ENCODE results near the gene PPRC1. TPM values are rescaled to one million over a fixed set of nuclear protein-coding genes. Genes with fewer than 3 reads are reported as not detected.

PPRC1 gene
- total RNA-seq, 2 donors from 2014 or later: 17.0 to 36.1 TPM

- Histone ChIP-seq H3K36me3 (no peaks in the 10 kb centered on the region), H3K27me3 (no peaks in the 10 kb centered on the region), H3K9me3 (no peaks in the 10 kb centered on the region), H3K4me3 (no peak overlapping the region), H3K4me1 (no peaks in the 10 kb centered on the region), H3K27ac (no peak overlapping the region), H3K9ac (ENCODE audit: low read depth in 2 of 2, low read length in 2 of 2) (no peak overlapping the region)
- intact Hi-C loops (cut with DNase I): no loop called here
- no peak for DNase-seq
- no peak for TF ChIP-seq CTCF (IDR thresholded peaks at IDR 0.05)
Measured at GRCh38 chr10:102196893-102197292, 64.1 kb downstream of the PPRC1 start.

DNA sequence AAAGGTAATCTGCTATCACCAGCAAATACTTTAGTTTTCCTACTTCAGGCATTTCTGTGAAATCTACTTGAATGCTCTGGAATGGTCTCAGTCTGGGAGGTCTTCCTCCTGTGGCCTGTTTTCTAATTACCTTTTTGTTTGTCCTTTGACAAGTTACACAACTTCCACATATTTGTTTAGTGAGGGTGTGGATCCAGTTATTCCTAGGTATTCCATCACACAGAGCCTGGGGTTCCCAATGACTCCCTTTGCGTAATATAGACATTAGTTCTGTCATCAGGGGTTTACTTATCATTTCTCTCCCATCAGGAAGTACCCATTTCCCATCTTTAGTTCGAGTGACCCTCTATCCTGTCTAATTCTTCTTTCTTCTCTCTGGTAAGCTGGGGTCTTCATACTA, 65.2 kb downstream of the PPRC1 start:
- no peak overlapping the region for H3K9ac ChIP-seq (ENCODE audit: low read depth in 2 of 2, low read length in 2 of 2)
- no peak for TF ChIP-seq CTCF (IDR thresholded peaks at IDR 0.05)
- H3K36me3 ChIP-seq: no peaks in the 10 kb centered on the region
- H3K27me3 ChIP-seq: no peaks in the 10 kb centered on the region
- no peak for DNase-seq
- no peak overlapping the region for H3K27ac ChIP-seq
- H3K9me3 ChIP-seq: no peaks in the 10 kb centered on the region
- no peak overlapping the region for H3K4me3 ChIP-seq
- no peaks in the 10 kb centered on the region for H3K4me1 ChIP-seq
- intact Hi-C loops (cut with DNase I): no loop called here

Other genes starting within 250 kb of the PPRC1 start
- gene ARMH3, start 76.9 kb upstream of the PPRC1 start, total RNA-seq: 10 to 100 TPM; 25.1 to 31.3 TPM
- 10 to 100 TPM; 21.9 to 26.6 TPM for gene HPS6, start 67.7 kb upstream of the PPRC1 start, total RNA-seq
- gene LDB1, start 12.7 kb upstream of the PPRC1 start, total RNA-seq: 10 to 100 TPM; 30.8 to 31.4 TPM
- gene NOLC1, start 19.3 kb downstream of the PPRC1 start, total RNA-seq: 10 to 100 TPM; 34.5 to 68.2 TPM
- gene ELOVL3, start 93.3 kb downstream of the PPRC1 start, total RNA-seq: under 1 TPM in 1 of 2 donors, not detected in 1; 0.24 TPM
- not detected for gene PITX3, start 108.5 kb downstream of the PPRC1 start, total RNA-seq
- 10 to 100 TPM; 59.8 to 73.4 TPM for gene GBF1, start 112.5 kb downstream of the PPRC1 start, total RNA-seq